HG03066 (cell line): Measurements from ENCODE around the gene TPSB2.
"Not testable (repeated sequence)": the region's sequence is repeated elsewhere in the genome, so short reads cannot be mapped to it uniquely, and the experiment has no call there.

Experiments
- ATAC-seq: cut with Tn5 transposase; IDR thresholded peaks from one replicate; pipeline ENCODE4 v1.9.1; 2021; ENCODE audit warnings: low read depth; ENCODE audit not compliant: unreplicated experiment

TPSB2 gene

GRCh38 chr16:1209081-1209480, 20.9 kb downstream of the TPSB2 start:
- no peak for ATAC-seq

- no peak for ATAC-seq
Measured at GRCh38 chr16:1208239-1208830, 21.6 kb downstream of the TPSB2 start.

- no peak for ATAC-seq
Measured at GRCh38 chr16:1206786-1207185, 23.2 kb downstream of the TPSB2 start.

GRCh38 chr16:1206326-1206725, 23.7 kb downstream of the TPSB2 start:
- no peak for ATAC-seq

- ATAC-seq: no peak
Measured at GRCh38 chr16:1204933-1205332, 25.1 kb downstream of the TPSB2 start.

GRCh38 chr16:1202274-1202673, 27.7 kb downstream of the TPSB2 start:
- ATAC-seq: no peak

- ATAC-seq: no peak
Measured at GRCh38 chr16:1201444-1201843, 28.5 kb downstream of the TPSB2 start.

GRCh38 chr16:1200014-1200627, 29.9 kb downstream of the TPSB2 start:
- ATAC-seq: no peak

GRCh38 chr16:1199347-1200013, 30.5 kb downstream of the TPSB2 start:
- ATAC-seq: no peak

- not testable (repeated sequence) for ATAC-seq
Measured at GRCh38 chr16:1198671-1199346, 31.2 kb downstream of the TPSB2 start.

GRCh38 chr16:1198194-1198593, 31.8 kb downstream of the TPSB2 start:
- no peak for ATAC-seq

- no peak for ATAC-seq
Measured at GRCh38 chr16:1197237-1197866, 32.6 kb downstream of the TPSB2 start.

GRCh38 chr16:1196494-1196893, 33.5 kb downstream of the TPSB2 start:
- no peak for ATAC-seq

GRCh38 chr16:1195393-1195666, 34.7 kb downstream of the TPSB2 start:
- ATAC-seq: no peak

GRCh38 chr16:1194665-1195392, 35.2 kb downstream of the TPSB2 start:
- ATAC-seq: no peak

GRCh38 chr16:1193825-1194581, 36.0 kb downstream of the TPSB2 start:
- no peak for ATAC-seq

GRCh38 chr16:1193143-1193824, 36.7 kb downstream of the TPSB2 start:
- no peak for ATAC-seq

- no peak for ATAC-seq
Measured at GRCh38 chr16:1192384-1193073, 37.5 kb downstream of the TPSB2 start.

- ATAC-seq: not testable (repeated sequence)
Measured at GRCh38 chr16:1190789-1191188, 39.2 kb downstream of the TPSB2 start.
